ENCODE results near the gene EXOC4. TPM values are rescaled to one million over a fixed set of nuclear protein-coding genes. Genes with fewer than 3 reads are reported as not detected.

EXOC4 gene
- total RNA-seq, 2 experiments from 2014 or later = 58.0 to 59.9 TPM

- H3K4me3 Mint-ChIP-seq = no peak overlapping the region
- POLR2A ChIA-PET = no interaction called here
Measured at GRCh38 chr7:133602291-133602690, 349.4 kb downstream of the EXOC4 start.

GRCh38 chr7:133606991-133607390 lies 354.1 kb downstream of the EXOC4 start:
- H3K4me3 Mint-ChIP-seq = no peak overlapping the region
- no peak for TF ChIP-seq CTCF (IDR thresholded peaks at IDR 0.05)
- H3K27ac ChIP-seq (ENCODE audit: low read depth in 1 of 2, low read length in 2 of 2) = no peak overlapping the region
- no peaks in the 10 kb centered on the region for H3K9me3 Mint-ChIP-seq
- DNase-seq = no peak
- no peak for ATAC-seq (ENCODE audit: poor library complexity)
- ChIA-PET CTCF (no interaction called here), POLR2A (no interaction called here)
- no peaks in the 10 kb centered on the region for H3K27me3 Mint-ChIP-seq
- intact Hi-C loops (cut with DNase I, micrococcal nuclease) = no loop called here
- no peaks in the 10 kb centered on the region for H3K4me1 Mint-ChIP-seq (ENCODE audit: low read depth)
- H3K27me3 ChIP-seq (ENCODE audit: control insufficient read depth in 1 of 2, insufficient read depth in 2 of 2, low read length in 2 of 2) = no peaks in the 10 kb centered on the region
- no peaks in the 10 kb centered on the region for H3K36me3 Mint-ChIP-seq (ENCODE audit: low read depth)
- H3K27ac Mint-ChIP-seq = no peak overlapping the region
- no peaks in the 10 kb centered on the region for H3K9me3 ChIP-seq (ENCODE audit: control insufficient read depth in 1 of 2, insufficient read depth in 1 of 2, low read length in 2 of 2)
- no peaks in the 10 kb centered on the region for H3K36me3 ChIP-seq (ENCODE audit: insufficient read depth, low read length)
- no peaks in the 10 kb centered on the region for H3K4me1 ChIP-seq (ENCODE audit: insufficient read depth, low read length)
- H3K4me3 ChIP-seq (ENCODE audit: low read length) = no peak overlapping the region

More at GRCh38 chr7:133602291-133602690, 349.4 kb downstream of the EXOC4 start:
- no peak for ATAC-seq (ENCODE audit: poor library complexity)
- no peak for DNase-seq
- Histone ChIP-seq H3K36me3 (ENCODE audit: insufficient read depth, low read length) (no peaks in the 10 kb centered on the region), H3K4me1 (ENCODE audit: insufficient read depth, low read length) (no peaks in the 10 kb centered on the region), H3K27me3 (ENCODE audit: control insufficient read depth in 1 of 2, insufficient read depth in 2 of 2, low read length in 2 of 2) (no peaks in the 10 kb centered on the region), H3K4me3 (ENCODE audit: low read length) (no peak overlapping the region), H3K9me3 (ENCODE audit: control insufficient read depth in 1 of 2, insufficient read depth in 1 of 2, low read length in 2 of 2) (no peaks in the 10 kb centered on the region), H3K27ac (ENCODE audit: low read depth in 1 of 2, low read length in 2 of 2) (no peak overlapping the region)
- no peaks in the 10 kb centered on the region for H3K36me3 Mint-ChIP-seq (ENCODE audit: low read depth)
- no peak overlapping the region for H3K27ac Mint-ChIP-seq
- CTCF ChIA-PET = interaction anchor here (0.8 kb wide), 1 partner anchor 178 kb away, joined by 3 read pairs; no protein-coding TSS in a partner anchor
- no peaks in the 10 kb centered on the region for H3K9me3 Mint-ChIP-seq
- no peak for TF ChIP-seq CTCF (IDR thresholded peaks at IDR 0.05)
- H3K27me3 Mint-ChIP-seq = no peaks in the 10 kb centered on the region
- H3K4me1 Mint-ChIP-seq (ENCODE audit: low read depth) = peaks cover 5% of the 10 kb centered on the region
- intact Hi-C loops (cut with DNase I, micrococcal nuclease) = no loop called here

- Histone ChIP-seq H3K4me3 (ENCODE audit: low read length) (no peak overlapping the region), H3K36me3 (ENCODE audit: insufficient read depth, low read length) (no peaks in the 10 kb centered on the region), H3K9me3 (ENCODE audit: control insufficient read depth in 1 of 2, insufficient read depth in 1 of 2, low read length in 2 of 2) (no peaks in the 10 kb centered on the region), H3K27me3 (ENCODE audit: control insufficient read depth in 1 of 2, insufficient read depth in 2 of 2, low read length in 2 of 2) (no peaks in the 10 kb centered on the region), H3K27ac (ENCODE audit: low read depth in 1 of 2, low read length in 2 of 2) (no peak overlapping the region), H3K4me1 (ENCODE audit: insufficient read depth, low read length) (no peaks in the 10 kb centered on the region)
- ChIA-PET CTCF (interaction anchor here (1.5 kb wide), 1 partner anchor 9 kb away, joined by 5 read pairs; no protein-coding TSS in a partner anchor), POLR2A (no interaction called here)
- DNase-seq (no peak), ATAC-seq (ENCODE audit: poor library complexity) (no peak)
- H3K36me3 Mint-ChIP-seq (ENCODE audit: low read depth) = no peaks in the 10 kb centered on the region
- no peak for TF ChIP-seq CTCF (IDR thresholded peaks at IDR 0.05)
- intact Hi-C loops (cut with DNase I, micrococcal nuclease) = no loop called here
- peaks cover 5% of the 10 kb centered on the region for H3K4me1 Mint-ChIP-seq (ENCODE audit: low read depth)
- H3K27ac Mint-ChIP-seq = no peak overlapping the region
- H3K27me3 Mint-ChIP-seq = no peaks in the 10 kb centered on the region
- no peaks in the 10 kb centered on the region for H3K9me3 Mint-ChIP-seq
- H3K4me3 Mint-ChIP-seq = no peak overlapping the region
Measured at GRCh38 chr7:133609806-133610205, 356.9 kb downstream of the EXOC4 start.
